ENCODE measurements around the gene SNX25.

Gene SNX25

GRCh38 chr4:185265942-185266341 lies 56.5 kb downstream of the SNX25 start:
- DNase-seq (ENCODE audit: low read depth): peak; percentile 58

- DNase-seq (ENCODE audit: low read depth): no peak
Observed at GRCh38 chr4:185269286-185269685, 59.9 kb downstream of the SNX25 start.

GRCh38 chr4:185270037-185270436 lies 60.6 kb downstream of the SNX25 start:
- DNase-seq (ENCODE audit: low read depth): no peak

GRCh38 chr4:185270885-185271284 lies 61.5 kb downstream of the SNX25 start:
- DNase-seq (ENCODE audit: low read depth): no peak

- no peak for DNase-seq (ENCODE audit: low read depth)
Observed at GRCh38 chr4:185272245-185272644, 62.8 kb downstream of the SNX25 start.

GRCh38 chr4:185275501-185275900 lies 66.1 kb downstream of the SNX25 start:
- DNase-seq (ENCODE audit: low read depth): no peak

GRCh38 chr4:185276036-185276435 lies 66.6 kb downstream of the SNX25 start:
- DNase-seq (ENCODE audit: low read depth): peak; percentile 61

GRCh38 chr4:185278716-185279115 lies 69.3 kb downstream of the SNX25 start:
- DNase-seq (ENCODE audit: low read depth): no peak

GRCh38 chr4:185280608-185281007 lies 71.2 kb downstream of the SNX25 start:
- no peak for DNase-seq (ENCODE audit: low read depth)

- peak; percentile 40 for DNase-seq (ENCODE audit: low read depth)
Observed at GRCh38 chr4:185282968-185283367, 73.6 kb downstream of the SNX25 start.

GRCh38 chr4:185283723-185284122 lies 74.3 kb downstream of the SNX25 start:
- DNase-seq (ENCODE audit: low read depth): peak; percentile 65

GRCh38 chr4:185285632-185286393 lies 76.4 kb downstream of the SNX25 start:
- no peak for DNase-seq (ENCODE audit: low read depth)

- peak; percentile 42 for DNase-seq (ENCODE audit: low read depth)
Observed at GRCh38 chr4:185286571-185286970, 77.2 kb downstream of the SNX25 start.

GRCh38 chr4:185287031-185287430 lies 77.6 kb downstream of the SNX25 start:
- DNase-seq (ENCODE audit: low read depth): no peak

- no peak for DNase-seq (ENCODE audit: low read depth)
Observed at GRCh38 chr4:185290018-185290607, 80.7 kb downstream of the SNX25 start.

- DNase-seq (ENCODE audit: low read depth): no peak
Observed at GRCh38 chr4:185290656-185291055, 81.3 kb downstream of the SNX25 start.

- no peak for DNase-seq (ENCODE audit: low read depth)
Observed at GRCh38 chr4:185293202-185293601, 83.8 kb downstream of the SNX25 start.

- no peak for DNase-seq (ENCODE audit: low read depth)
Observed at GRCh38 chr4:185296665-185297460, 87.5 kb downstream of the SNX25 start.

- no peak for DNase-seq (ENCODE audit: low read depth)
Observed at GRCh38 chr4:185298728-185299430, 89.5 kb downstream of the SNX25 start.

- no peak for DNase-seq (ENCODE audit: low read depth)
Observed at GRCh38 chr4:185304541-185304940, 95.1 kb downstream of the SNX25 start.

- DNase-seq (ENCODE audit: low read depth): peak; percentile 63
Observed at GRCh38 chr4:185304944-185305690, 95.7 kb downstream of the SNX25 start.

Data from ELR (cell line).